HG03060 (cell line): Measurements from ENCODE around the gene MRPL50.

Experiments used
- ATAC-seq: cut with Tn5 transposase; IDR thresholded peaks from one replicate; pipeline ENCODE4 v1.9.1; 2021; ENCODE audit warnings: low read depth, moderate number of reproducible peaks; ENCODE audit not compliant: unreplicated experiment

Gene MRPL50

DNA sequence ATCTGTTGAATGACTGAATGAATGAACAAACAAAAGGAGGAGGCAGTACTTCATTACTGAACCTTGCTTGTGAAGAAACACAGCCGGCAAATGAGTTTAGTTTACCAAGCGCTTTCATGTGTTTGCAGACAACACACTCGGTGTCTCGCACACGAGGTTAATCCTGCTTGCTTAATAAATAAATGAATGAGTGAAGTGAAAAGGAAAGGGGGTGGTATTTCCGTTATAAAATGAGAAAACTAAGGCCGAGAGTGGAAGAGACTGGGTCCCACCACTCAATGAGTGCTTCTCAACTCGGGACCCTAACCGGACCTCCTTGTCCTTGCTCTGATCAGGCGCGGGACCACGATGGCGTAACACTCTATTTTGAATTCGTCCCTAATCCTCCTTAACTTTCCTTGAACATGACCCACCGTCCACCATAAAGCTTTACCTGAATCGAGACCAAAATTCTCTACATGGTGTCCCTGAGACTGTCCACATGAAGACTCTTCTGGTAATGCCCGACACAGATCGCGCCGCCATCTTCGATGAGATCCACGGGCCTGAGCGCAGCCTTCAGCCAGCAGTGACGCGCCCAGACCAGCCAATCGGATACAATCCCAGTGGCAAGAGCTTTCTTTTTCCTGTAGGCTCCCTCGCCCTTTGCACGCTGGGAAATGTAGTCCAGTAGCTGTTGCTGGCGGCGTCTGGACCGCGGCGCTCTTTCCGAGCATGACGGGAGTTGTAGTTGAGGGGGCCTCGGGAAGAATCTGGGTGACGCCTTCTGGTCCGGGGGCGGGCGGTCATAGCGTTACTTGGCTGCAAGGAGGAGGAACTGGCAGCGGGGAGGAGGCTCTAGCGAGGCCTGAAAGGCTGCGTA, at the start of gene MRPL50, which contains the start of gene ZNF189:
Gene MRPL50 (minus strand): TSS at position 551 of the 862 bp plus-strand sequence. CDS start 26 bp downstream, at position 525.
Gene ZNF189 (plus strand): TSS at position 784 of the 862 bp plus-strand sequence. CDS start 306 bp downstream, outside the sequence.
- peak; percentile 99 for ATAC-seq

GRCh38 chr9:101446732-101447131, 48.3 kb upstream of the MRPL50 start:
- no peak for ATAC-seq

- no peak for ATAC-seq
Measured at GRCh38 chr9:101445353-101446029, 47.1 kb upstream of the MRPL50 start.

DNA sequence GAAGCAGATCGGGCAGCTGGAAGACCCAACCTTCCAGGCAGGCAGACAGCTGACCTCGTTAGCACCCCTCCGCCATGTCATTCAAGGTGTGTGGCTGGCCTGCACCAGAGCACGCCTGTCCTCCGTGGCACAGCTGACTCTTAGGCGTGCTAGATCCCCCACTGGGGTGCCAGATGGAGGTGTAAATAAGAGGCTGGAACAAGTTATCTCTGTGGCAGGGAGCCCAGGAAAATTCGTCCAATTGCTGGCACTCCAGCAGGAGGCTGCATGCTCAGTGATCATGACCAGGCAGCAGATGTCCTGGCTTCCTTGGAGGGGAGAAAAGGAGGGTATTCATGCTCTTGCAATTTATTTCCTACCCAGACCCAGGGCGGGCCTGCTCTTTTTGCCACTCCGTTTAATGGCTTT, 45.0 kb upstream of the MRPL50 start:
- ATAC-seq = no peak

DNA sequence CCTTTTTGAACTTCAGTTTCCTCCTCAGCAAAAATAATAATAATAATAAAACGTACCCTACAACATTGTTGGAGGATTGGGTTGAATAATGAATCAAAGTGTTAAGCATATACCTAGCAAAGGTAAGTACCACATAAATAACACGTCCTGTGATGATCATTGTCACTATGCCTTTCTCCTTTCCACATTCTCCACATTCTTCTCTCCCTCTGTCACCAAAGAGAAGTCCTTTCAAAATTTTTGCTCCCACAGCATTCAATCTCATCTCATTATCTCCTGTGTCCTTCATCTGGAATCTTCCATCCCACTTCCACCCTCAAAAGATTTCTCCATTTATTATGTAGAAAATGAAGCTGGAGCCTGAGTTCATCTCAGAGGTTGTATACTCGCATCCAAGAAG, 44.3 kb upstream of the MRPL50 start:
- no peak for ATAC-seq

DNA sequence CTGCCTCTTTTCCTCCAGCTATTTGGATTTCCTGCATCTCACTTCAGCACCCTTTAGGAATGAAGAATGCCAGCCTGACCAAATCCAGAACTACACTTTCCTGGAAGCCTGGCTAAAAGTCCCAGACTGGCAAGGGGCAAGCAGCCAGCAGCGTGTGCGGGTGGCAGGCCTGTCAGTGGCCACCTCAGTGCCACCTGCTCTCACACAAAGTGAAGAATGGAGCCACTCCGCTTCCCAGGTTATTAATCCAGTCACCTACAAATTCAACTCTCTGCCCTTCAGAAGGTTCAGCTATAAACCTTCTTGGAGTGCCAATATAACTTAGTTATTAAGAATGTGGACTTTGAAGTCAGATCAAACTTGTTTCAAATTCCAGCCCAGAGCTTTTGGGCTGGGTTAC, 43.9 kb upstream of the MRPL50 start:
- no peak for ATAC-seq

DNA sequence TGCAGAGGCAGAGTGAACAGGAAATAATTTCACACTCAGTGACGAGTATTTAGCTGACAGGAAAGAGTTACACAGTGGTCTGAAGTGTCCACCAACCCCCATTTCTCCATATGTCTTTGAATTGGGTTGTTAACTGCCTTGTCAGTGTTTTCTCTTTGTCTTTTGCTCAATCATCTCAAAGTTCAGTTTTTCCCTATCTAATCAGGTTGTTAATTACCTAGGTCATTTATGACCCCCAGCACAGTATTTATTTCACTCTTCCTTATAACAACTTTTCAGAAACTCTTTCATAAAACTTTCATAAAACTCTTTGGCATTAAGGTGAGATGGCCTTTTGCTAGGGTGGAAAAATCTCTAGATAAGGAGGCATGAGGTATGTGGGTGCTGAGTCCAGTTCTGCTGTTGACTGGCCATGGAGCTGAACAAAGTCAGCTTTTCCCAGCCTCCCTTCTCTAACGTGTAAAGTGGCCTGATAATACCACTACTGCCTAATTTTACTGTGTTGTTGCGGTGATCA, 42.4 kb upstream of the MRPL50 start:
- ATAC-seq = no peak

DNA sequence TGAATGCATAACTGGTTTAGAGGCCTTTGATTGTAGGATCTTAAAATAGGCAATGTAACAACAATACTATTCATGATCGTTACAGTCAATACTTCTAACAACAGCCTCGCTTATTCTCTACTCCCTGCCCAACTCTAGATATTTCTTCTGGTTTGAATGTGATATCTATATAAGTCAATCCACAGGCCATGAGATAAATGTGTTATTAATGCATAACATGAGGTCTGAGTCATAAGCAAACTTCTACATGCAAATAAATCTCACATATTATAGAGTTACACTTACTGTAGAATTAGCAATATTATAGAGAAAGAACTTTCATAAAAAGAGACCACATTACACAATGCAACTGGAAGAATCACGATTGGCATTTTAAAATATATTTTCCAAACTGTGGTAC, 40.1 kb upstream of the MRPL50 start:
- no peak for ATAC-seq

DNA sequence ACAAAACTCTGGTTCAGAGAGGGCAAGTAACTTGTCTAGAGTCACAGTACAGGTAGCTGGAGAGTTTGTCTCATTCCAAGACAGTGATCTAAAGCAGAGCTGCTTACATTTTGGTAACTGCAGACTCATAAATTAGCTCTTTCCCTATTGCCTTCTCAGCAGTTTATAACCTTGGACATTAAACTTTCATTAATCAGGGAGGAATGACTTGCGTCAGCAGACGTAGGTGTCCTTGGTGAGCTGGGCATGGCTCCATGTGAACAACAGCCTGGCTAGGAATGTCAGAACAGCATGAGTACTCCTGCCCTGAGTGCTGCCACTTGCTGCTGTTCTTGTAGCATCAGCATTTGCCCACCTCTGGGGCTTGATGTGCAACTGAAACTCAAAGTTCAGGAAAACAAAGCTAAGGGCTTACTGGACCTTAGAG, 39.4 kb upstream of the MRPL50 start:
- no peak for ATAC-seq

- ATAC-seq = no peak
Measured at GRCh38 chr9:101435601-101436079, 37.2 kb upstream of the MRPL50 start, which contains the start of gene ALDOB. Gene ALDOB (minus strand): TSS chr9:101435774. CDS start chr9:101430887, 4,887 bp downstream.

- no peak for ATAC-seq
Measured at GRCh38 chr9:101434998-101435397, 36.6 kb upstream of the MRPL50 start.

DNA sequence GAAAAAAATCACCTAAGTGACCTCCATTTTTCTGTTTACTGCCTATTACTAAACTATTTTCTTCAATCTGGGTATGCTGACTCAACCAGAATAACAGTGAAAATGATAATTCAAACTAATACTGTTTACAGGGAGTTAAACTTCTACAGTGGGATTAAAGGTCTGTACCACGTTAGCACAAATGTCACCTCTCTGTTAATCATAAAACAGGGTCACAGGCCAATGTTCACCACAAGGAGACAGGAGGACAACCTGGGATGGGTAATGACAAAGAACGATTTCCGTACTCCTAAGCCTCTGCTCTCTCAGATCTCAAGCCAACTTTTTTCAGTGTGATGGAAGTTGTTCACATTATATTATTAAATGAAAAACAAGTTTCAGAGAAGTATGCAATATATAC, 34.8 kb upstream of the MRPL50 start:
- ATAC-seq = no peak

DNA sequence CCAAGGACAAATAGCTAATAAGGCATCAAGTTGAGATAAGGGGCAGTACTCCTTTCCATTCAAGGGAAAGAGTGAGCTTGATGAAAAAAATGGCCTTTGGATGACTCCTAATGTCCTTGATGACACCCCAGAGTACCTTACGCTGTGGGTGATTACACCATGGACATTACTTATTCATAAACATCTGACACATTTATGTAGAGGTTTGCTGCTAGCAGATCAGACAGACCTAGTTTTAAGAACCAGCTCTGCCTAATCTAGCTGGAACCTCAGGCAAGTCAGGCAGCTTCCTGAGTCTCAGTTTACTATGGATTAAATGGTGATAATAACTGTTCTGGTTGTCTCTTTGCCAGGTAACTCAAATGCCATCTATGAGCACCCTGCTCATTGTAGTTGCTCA, 34.3 kb upstream of the MRPL50 start:
- no peak for ATAC-seq

- ATAC-seq = no peak
Measured at GRCh38 chr9:101432171-101432570, 33.8 kb upstream of the MRPL50 start.

DNA sequence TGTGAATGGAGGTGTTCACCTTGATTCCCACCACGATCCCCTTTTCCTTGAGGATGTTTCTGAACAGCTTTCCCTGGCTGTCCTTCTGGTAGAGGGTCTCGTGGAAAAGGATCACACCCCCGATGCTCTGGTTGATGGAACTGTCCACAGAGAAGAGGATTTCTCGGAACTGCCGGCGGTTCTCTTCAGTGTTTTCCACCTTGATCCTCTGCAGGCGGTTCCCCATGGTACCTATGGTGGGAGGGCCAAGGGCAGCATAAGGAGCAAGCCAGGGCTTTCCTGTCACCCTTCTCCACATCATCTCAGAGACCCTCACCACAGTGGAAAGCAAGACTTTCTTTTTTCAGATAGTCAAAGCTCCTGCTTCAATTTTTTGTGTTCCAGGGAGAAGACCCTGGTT, 31.3 kb upstream of the MRPL50 start:
- no peak for ATAC-seq

DNA sequence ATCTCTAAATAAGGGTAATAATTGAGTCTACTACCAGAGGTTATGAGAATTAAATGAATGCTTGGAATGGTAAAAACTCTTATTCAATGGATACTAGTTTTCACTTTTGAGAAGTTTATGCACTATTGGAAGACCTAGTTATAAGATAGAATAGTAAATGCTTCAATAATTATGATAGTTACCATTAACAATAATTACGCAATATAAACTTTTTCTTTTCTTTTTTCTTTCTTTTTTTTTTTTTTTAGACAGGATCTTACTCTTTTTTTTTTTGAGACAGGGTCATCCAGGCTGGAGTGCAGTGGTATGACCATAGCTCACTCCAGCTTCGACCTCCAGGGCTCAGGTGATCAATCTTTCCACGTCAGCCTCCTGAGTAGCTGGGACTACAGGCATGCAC, 30.5 kb upstream of the MRPL50 start:
- no peak for ATAC-seq

GRCh38 chr9:101427957-101428655, 29.7 kb upstream of the MRPL50 start:
- ATAC-seq = peak; percentile 56

DNA sequence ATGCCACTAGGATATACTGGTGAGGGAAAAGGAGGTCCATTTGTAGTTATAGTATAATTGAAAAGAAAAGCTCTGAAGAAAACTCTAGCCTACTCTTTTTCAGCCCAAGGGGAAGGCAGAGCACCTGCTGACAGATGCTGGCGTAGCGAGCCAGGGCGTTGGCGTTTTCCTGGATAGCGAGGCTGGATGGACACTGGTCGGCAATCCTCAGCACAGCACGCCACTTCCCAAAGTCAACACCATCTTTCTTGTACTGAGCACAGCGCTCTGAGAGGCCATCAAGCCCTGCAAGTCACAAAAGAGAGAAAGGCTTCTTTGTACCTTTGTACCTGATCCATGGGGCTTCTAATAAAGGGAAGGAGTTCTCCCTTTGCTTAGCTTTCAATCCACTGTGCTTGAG, 28.9 kb upstream of the MRPL50 start:
- ATAC-seq = no peak

DNA sequence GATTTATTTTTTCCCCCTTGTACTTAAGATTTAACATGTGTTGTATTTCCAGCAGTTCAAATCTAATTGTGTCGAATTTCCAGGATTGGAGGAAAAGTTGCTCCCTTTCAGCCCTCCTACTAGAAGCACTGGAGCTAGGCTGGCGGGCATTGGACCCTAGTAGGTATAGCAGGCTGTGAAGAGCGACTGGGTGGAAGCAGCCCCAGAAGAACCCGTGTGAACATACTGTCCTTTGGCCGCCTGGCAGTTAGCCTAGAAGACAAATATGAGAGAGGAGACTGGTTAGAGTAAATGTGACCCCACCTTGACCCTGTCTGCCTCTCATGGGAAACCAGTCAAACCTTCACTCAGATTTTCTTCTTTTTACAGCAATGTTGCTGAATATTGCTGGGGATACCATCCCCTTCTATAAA, 23.2 kb upstream of the MRPL50 start:
- no peak for ATAC-seq

- ATAC-seq = no peak
Measured at GRCh38 chr9:101419863-101420262, 21.4 kb upstream of the MRPL50 start.
